Cardiac fibroblast (primary cell): ENCODE data around the gene LIMA1.
A peak's percentile ranks its signal among the peaks of the same experiment; 100 is the strongest.

Source experiments
- DNase-seq, 2 donors: peaks; one replicate each; pipeline versions ENCODE4 v3.0.0 to v3.0.0-alpha.2; 2010; ENCODE audit warnings: low read depth in 2 of 2
- H3K4me3 ChIP-seq, 2 donors: replicated peaks in 1 of 2; 1 replicate in 1 of 2; 2 replicates in 1 of 2; pipeline ENCODE4 v1.5.1; 2011; ENCODE audit warnings: low read depth in 2 of 2, low read length in 2 of 2, mild to moderate bottlenecking in 2 of 2, moderate library complexity in 1 of 2
- TF ChIP-seq, protein P1 (sequence below): IDR thresholded peaks from one replicate; pipeline ENCODE4 v1.5.1; 2011; ENCODE audit warnings: low read depth, mild to moderate bottlenecking, low read length, inconsistent platforms

The LIMA1 gene

DNA sequence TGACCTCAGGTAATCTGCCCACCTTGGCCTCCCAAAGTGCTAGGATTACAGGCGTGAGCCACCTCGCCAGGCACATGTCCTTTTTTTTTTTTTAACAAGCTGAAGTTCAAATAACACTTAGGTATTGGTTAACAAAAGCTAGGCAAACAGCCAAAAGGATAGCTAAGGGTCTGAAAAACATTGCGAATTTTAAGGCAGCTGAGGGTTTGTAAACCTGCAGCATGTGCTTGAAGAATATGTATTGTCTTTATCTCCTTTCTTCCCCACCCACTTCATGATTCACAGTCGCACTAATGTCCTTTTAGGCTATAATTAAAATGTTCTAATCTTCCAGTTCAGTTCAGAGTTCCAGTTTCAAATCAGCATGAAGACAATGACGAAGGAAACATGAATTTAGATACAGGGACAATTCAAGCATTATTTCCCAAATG lies 86.0 kb downstream of the LIMA1 start:
- TF ChIP-seq, protein P1, sequence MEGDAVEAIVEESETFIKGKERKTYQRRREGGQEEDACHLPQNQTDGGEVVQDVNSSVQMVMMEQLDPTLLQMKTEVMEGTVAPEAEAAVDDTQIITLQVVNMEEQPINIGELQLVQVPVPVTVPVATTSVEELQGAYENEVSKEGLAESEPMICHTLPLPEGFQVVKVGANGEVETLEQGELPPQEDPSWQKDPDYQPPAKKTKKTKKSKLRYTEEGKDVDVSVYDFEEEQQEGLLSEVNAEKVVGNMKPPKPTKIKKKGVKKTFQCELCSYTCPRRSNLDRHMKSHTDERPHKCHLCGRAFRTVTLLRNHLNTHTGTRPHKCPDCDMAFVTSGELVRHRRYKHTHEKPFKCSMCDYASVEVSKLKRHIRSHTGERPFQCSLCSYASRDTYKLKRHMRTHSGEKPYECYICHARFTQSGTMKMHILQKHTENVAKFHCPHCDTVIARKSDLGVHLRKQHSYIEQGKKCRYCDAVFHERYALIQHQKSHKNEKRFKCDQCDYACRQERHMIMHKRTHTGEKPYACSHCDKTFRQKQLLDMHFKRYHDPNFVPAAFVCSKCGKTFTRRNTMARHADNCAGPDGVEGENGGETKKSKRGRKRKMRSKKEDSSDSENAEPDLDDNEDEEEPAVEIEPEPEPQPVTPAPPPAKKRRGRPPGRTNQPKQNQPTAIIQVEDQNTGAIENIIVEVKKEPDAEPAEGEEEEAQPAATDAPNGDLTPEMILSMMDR, result no peak
- peak; percentile 64 to 76 for DNase-seq
- H3K4me3 ChIP-seq, result no peak overlapping the region

DNA sequence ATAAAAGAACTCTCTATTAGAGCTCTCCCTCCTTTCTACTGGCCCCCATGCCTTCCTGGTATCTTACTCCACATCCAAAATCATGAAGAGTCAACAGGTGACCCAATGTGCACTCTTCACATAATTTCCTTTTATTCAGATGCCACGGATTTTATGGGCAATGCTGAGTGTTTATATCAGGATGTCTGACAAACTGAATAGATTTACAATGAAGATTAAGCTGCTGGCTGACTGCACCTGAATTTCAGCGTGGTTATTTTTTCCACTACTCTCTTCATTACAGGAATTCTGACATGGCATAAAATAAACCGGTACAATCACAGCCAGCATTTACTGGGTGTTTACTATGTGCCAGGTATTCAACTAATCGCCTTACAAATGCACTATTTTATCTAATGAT lies 86.8 kb downstream of the LIMA1 start:
- DNase-seq, result no peak
- TF ChIP-seq, protein P1, result no peak
- H3K4me3 ChIP-seq, result no peak overlapping the region

GRCh38 chr12:50195832-50196231 lies 87.5 kb downstream of the LIMA1 start:
- TF ChIP-seq, protein P1, result no peak
- H3K4me3 ChIP-seq, result no peak overlapping the region
- no peak for DNase-seq

GRCh38 chr12:50192908-50193307 lies 90.4 kb downstream of the LIMA1 start:
- DNase-seq, result peak; percentile 55 to 63
- TF ChIP-seq, protein P1, result no peak
- no peak overlapping the region for H3K4me3 ChIP-seq

DNA sequence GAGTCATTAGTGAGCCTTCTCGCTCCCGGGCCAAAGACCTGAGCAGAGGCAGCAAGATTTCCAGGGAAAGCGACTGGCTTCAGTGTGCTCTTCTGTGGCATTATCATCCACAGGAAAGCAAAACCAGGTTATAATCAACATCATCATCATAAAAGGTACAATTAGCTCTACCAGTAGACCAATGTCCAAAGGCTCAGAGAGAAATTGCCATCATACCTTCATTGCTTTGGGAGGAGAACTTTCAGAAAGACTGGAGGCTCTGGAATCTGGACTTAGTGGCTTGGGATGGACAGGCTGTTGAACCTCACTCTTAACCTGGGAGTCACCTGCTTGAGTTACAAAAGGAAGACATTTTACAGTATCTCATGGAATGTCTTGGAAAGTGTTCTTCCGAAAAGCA lies 91.1 kb downstream of the LIMA1 start:
- no peak overlapping the region for H3K4me3 ChIP-seq
- TF ChIP-seq, protein P1, result no peak
- DNase-seq, result no peak

DNA sequence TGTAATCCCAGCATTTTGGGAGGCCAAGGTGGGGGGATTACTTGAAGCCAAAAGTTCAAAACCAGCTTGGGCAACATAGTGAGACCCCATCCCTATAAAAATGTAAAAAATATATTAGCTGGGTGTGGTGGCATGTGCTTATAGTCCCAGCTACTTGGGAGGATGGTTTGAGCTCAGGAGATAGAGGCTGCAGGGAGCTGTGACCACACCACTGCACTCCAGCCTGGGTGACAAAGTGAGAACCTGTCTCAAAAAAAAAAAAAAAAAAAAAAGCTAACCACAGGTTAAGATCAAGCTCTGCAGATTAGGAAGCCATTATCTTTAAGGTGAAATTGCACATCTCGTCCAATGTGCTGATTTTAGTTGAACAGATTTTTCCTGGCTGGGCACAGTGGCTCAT lies 92.5 kb downstream of the LIMA1 start:
- H3K4me3 ChIP-seq, result no peak overlapping the region
- DNase-seq, result no peak
- TF ChIP-seq, protein P1, result no peak

DNA sequence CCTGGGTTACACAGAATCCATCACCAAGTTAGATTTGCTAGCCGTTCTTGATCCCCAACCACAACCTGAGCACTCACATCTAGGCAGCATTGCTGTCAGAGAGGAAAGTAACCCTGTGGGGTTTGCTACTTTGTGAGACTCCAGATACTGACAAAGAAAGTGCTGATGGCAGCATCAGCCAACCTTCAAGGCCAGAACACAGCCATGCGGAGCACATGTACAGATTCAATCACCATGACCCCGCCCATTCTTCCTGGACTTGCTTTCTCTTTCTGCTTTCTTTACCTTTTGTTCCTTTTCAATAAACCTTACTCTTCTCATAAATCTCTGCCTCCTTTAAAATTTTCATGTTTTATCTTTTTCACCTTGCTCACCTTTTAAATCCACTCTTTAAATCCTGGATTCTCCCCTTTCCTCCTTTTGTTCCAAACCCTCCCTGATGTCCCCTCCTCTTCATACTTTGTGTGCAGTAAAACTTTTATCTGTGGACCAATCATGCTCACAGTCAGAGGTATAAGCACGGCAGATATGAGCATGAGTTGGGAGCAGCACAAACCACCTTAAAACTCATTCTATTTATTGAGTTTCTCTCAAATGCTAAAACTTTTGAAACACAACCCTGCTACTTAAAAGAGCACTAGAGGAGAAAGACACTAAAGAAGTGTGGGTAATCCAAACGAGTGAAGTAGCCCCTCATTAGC lies 94.3 kb downstream of the LIMA1 start:
- TF ChIP-seq, protein P1, result no peak
- no peak for DNase-seq
- H3K4me3 ChIP-seq, result no peak overlapping the region
